Measurements from ENCODE around the gene ANKRD18B.

GRCh38 chr9:33480106-33480505 is 43.9 kb upstream of the ANKRD18B start:
- TF ChIP-seq POLR2A (IDR thresholded peaks at IDR 0.05) (no peak), CTCF (IDR thresholded peaks at IDR 0.05) (no peak)
